ENCODE measurements around the gene NAALADL2. TPM values are rescaled to one million over a fixed set of nuclear protein-coding genes. Genes with fewer than 3 reads are reported as not detected.

NAALADL2 gene
- total RNA-seq, 1 experiment from 2014 or later, result 1.9 TPM

GRCh38 chr3:175288621-175289020 lies 429.5 kb downstream of the NAALADL2 start:
- no peak overlapping the region for H3K4me3 ChIP-seq (ENCODE audit: low read length)
- no peaks in the 10 kb centered on the region for H3K9me3 ChIP-seq (ENCODE audit: low read length)
- no peak overlapping the region for H2AFZ ChIP-seq (ENCODE audit: low read length)
- H3K9me2 ChIP-seq (replicated peaks; ENCODE audit: low read length), result no peaks in the 10 kb centered on the region
- H3K36me3 ChIP-seq (ENCODE audit: low read depth, low read length), result no peaks in the 10 kb centered on the region
- H3K27ac ChIP-seq (ENCODE audit: low read length), result no peak overlapping the region
- H3K27me3 ChIP-seq (ENCODE audit: low read length), result no peaks in the 10 kb centered on the region
- H3K9ac ChIP-seq (ENCODE audit: low read length), result no peak overlapping the region
- ChIA-PET CTCF (no interaction called here), POLR2A (ENCODE audit: unreplicated experiment) (no interaction called here)
- no peak overlapping the region for H3K4me2 ChIP-seq (ENCODE audit: low read length)
- TF ChIP-seq EZH2phosphoT487 (IDR thresholded peaks at IDR 0.05; ENCODE audit: borderline replicate concordance, low read length) (no peak), EZH2 (IDR thresholded peaks at IDR 0.05; ENCODE audit: low read length, unreplicated experiment) (no peak), CTCF (conservative IDR thresholded peaks at IDR 0.05; ENCODE audit: low read depth, low read length) (no peak)
- H4K20me1 ChIP-seq (ENCODE audit: low read length), result no peaks in the 10 kb centered on the region
- no peak for ATAC-seq
- no TSS peak for BruUV-seq (replicated peaks)
- H3K4me1 ChIP-seq (ENCODE audit: insufficient read depth, low read length), result no peaks in the 10 kb centered on the region
- no peaks in the 10 kb centered on the region for H3K79me2 ChIP-seq (ENCODE audit: low read length)
- DNase-seq, result no peak
- H3F3A ChIP-seq (ENCODE audit: low read length, unreplicated experiment), result no peaks in the 10 kb centered on the region
- intact Hi-C loops (cut with micrococcal nuclease), result no loop called here

GRCh38 chr3:175294793-175295192 lies 435.7 kb downstream of the NAALADL2 start:
- ATAC-seq (no peak), DNase-seq (no peak)
- Histone ChIP-seq H3K27me3 (ENCODE audit: low read length) (no peaks in the 10 kb centered on the region), H3K4me2 (ENCODE audit: low read length) (no peak overlapping the region), H3K27ac (ENCODE audit: low read length) (no peak overlapping the region), H3K9ac (ENCODE audit: low read length) (no peak overlapping the region), H3K79me2 (ENCODE audit: low read length) (no peaks in the 10 kb centered on the region), H2AFZ (ENCODE audit: low read length) (no peak overlapping the region), H3K4me3 (ENCODE audit: low read length) (no peak overlapping the region), H3K4me1 (ENCODE audit: insufficient read depth, low read length) (0 out of 2 replicates have a peak, but pooled peaks cover 10% of the 10 kb centered on the region), H3K9me3 (ENCODE audit: low read length) (no peaks in the 10 kb centered on the region), H3K36me3 (ENCODE audit: low read depth, low read length) (no peaks in the 10 kb centered on the region), H4K20me1 (ENCODE audit: low read length) (no peaks in the 10 kb centered on the region), H3F3A (ENCODE audit: low read length, unreplicated experiment) (no peaks in the 10 kb centered on the region), H3K9me2 (replicated peaks; ENCODE audit: low read length) (no peaks in the 10 kb centered on the region)
- no TSS peak for BruUV-seq (replicated peaks)
- POLR2A ChIA-PET (ENCODE audit: unreplicated experiment), result no interaction called here
- TF ChIP-seq EZH2 (IDR thresholded peaks at IDR 0.05; ENCODE audit: low read length, unreplicated experiment) (no peak), EZH2phosphoT487 (IDR thresholded peaks at IDR 0.05; ENCODE audit: borderline replicate concordance, low read length) (no peak), CTCF (conservative IDR thresholded peaks at IDR 0.05; ENCODE audit: low read depth, low read length) (no peak)
- CTCF ChIA-PET, result no interaction called here
- intact Hi-C loops (cut with micrococcal nuclease), result no loop called here

- intact Hi-C loops (cut with micrococcal nuclease), result no loop called here
- Histone ChIP-seq H4K20me1 (ENCODE audit: low read length) (no peaks in the 10 kb centered on the region), H3K9me2 (replicated peaks; ENCODE audit: low read length) (no peaks in the 10 kb centered on the region), H3K79me2 (ENCODE audit: low read length) (no peaks in the 10 kb centered on the region), H2AFZ (ENCODE audit: low read length) (no peak overlapping the region), H3K4me3 (ENCODE audit: low read length) (no peak overlapping the region), H3K4me1 (ENCODE audit: insufficient read depth, low read length) (0 out of 2 replicates have a peak, but pooled peaks cover 10% of the 10 kb centered on the region), H3K27ac (ENCODE audit: low read length) (no peak overlapping the region), H3K9me3 (ENCODE audit: low read length) (no peaks in the 10 kb centered on the region), H3F3A (ENCODE audit: low read length, unreplicated experiment) (no peaks in the 10 kb centered on the region), H3K36me3 (ENCODE audit: low read depth, low read length) (no peaks in the 10 kb centered on the region), H3K4me2 (ENCODE audit: low read length) (no peak overlapping the region), H3K9ac (ENCODE audit: low read length) (no peak overlapping the region), H3K27me3 (ENCODE audit: low read length) (no peaks in the 10 kb centered on the region)
- ATAC-seq, result no peak
- no TSS peak for BruUV-seq (replicated peaks)
- DNase-seq, result no peak
- POLR2A ChIA-PET (ENCODE audit: unreplicated experiment), result no interaction called here
- CTCF ChIA-PET, result no interaction called here
- no peak for TF ChIP-seq EZH2phosphoT487 (IDR thresholded peaks at IDR 0.05; ENCODE audit: borderline replicate concordance, low read length)
- no peak for TF ChIP-seq CTCF (conservative IDR thresholded peaks at IDR 0.05; ENCODE audit: low read depth, low read length)
- TF ChIP-seq EZH2 (IDR thresholded peaks at IDR 0.05; ENCODE audit: low read length, unreplicated experiment), result no peak
Measured at GRCh38 chr3:175295248-175296130, 436.4 kb downstream of the NAALADL2 start.
